PFSK-1 (cell line): ENCODE results near the gene PYM1.

Source experiments
- FOXP2 ChIP-seq: optimal IDR thresholded peaks from 2 replicates; pipeline ENCODE3; 2011; ENCODE audit warnings: borderline replicate concordance, control low read depth, inconsistent platforms; ENCODE audit not compliant: insufficient read depth; ENCODE audit errors: extremely low read length, extremely low read depth
- POLR2AphosphoS5 ChIP-seq: IDR thresholded peaks from 2 replicates; pipeline ENCODE4 v1.6.1; 2012; ENCODE audit warnings: low read depth, mild to moderate bottlenecking, control low read depth, low read length, moderate library complexity
- SIN3A ChIP-seq: IDR thresholded peaks from 2 replicates; pipeline ENCODE4 v1.6.1; 2012; ENCODE audit warnings: mild to moderate bottlenecking, low read length, moderate library complexity, borderline replicate concordance; ENCODE audit not compliant: insufficient read depth
- TAF1 ChIP-seq: IDR thresholded peaks from 2 replicates; pipeline ENCODE4 v1.6.1; 2012; ENCODE audit warnings: low read length, control low read depth, borderline replicate concordance; ENCODE audit not compliant: insufficient read depth
- TF ChIP-seq, protein P1 (sequence below), 2 experiments: IDR thresholded peaks; 2 replicates each; pipeline versions ENCODE4 v1.6.1 to v1.8.0; 2011 to 2012; ENCODE audit warnings: low read depth in 2 of 2, low read length in 2 of 2, control low read depth in 1 of 2, inconsistent platforms in 1 of 2, mild to moderate bottlenecking in 1 of 2, moderate library complexity in 1 of 2; ENCODE audit not compliant: insufficient read depth in 1 of 2

The PYM1 gene

DNA sequence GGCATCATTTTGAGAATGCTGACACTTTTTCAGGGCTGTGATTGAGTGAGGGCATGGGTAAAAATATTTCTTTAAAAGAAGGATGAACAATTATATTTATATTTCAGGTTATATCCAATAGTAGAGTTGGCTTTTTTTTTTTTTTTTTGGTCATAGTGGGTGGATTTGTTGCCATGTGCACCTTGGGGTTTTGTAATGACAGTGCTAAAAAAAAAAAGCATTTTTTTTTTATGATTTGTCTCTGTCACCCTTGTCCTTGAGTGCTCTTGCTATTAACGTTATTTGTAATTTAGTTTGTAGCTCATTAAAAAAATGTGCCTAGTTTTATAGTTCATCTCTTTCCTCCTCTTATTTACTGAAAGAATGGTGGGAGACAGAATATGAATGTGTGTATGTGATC is 44.8 kb upstream of the PYM1 start:
- no peak for TF ChIP-seq FOXP2
- TF ChIP-seq TAF1, result no peak
- no peak for TF ChIP-seq SIN3A
- no peak for TF ChIP-seq POLR2AphosphoS5
- TF ChIP-seq, protein P1, sequence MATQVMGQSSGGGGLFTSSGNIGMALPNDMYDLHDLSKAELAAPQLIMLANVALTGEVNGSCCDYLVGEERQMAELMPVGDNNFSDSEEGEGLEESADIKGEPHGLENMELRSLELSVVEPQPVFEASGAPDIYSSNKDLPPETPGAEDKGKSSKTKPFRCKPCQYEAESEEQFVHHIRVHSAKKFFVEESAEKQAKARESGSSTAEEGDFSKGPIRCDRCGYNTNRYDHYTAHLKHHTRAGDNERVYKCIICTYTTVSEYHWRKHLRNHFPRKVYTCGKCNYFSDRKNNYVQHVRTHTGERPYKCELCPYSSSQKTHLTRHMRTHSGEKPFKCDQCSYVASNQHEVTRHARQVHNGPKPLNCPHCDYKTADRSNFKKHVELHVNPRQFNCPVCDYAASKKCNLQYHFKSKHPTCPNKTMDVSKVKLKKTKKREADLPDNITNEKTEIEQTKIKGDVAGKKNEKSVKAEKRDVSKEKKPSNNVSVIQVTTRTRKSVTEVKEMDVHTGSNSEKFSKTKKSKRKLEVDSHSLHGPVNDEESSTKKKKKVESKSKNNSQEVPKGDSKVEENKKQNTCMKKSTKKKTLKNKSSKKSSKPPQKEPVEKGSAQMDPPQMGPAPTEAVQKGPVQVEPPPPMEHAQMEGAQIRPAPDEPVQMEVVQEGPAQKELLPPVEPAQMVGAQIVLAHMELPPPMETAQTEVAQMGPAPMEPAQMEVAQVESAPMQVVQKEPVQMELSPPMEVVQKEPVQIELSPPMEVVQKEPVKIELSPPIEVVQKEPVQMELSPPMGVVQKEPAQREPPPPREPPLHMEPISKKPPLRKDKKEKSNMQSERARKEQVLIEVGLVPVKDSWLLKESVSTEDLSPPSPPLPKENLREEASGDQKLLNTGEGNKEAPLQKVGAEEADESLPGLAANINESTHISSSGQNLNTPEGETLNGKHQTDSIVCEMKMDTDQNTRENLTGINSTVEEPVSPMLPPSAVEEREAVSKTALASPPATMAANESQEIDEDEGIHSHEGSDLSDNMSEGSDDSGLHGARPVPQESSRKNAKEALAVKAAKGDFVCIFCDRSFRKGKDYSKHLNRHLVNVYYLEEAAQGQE (IDR thresholded peaks at IDR 0.05; ENCODE audit: insufficient read depth in 1 of 2, low read depth in 2 of 2, low read length in 2 of 2), result no peak

DNA sequence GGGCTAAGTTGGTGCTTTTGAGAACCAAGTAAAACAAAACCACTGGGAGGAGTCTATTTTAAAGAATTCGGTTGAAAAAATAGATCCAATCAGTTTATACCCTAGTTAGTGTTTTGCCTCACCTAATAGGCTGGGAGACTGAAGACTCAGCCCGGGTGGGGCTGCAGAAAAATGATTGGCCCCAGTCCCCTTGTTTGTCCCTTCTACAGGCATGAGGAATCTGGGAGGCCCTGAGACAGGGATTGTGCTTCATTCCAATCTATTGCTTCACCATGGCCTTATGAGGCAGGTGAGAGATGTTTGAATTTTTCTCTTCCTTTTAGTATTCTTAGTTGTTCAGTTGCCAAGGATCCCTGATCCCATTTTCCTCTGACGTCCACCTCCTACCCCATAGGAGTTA is 44.3 kb upstream of the PYM1 start:
- no peak for TF ChIP-seq POLR2AphosphoS5
- TF ChIP-seq FOXP2, result no peak
- TF ChIP-seq SIN3A, result no peak
- TF ChIP-seq, protein P1 (IDR thresholded peaks at IDR 0.05; ENCODE audit: insufficient read depth in 1 of 2, low read depth in 2 of 2, low read length in 2 of 2), result no peak
- no peak for TF ChIP-seq TAF1

DNA sequence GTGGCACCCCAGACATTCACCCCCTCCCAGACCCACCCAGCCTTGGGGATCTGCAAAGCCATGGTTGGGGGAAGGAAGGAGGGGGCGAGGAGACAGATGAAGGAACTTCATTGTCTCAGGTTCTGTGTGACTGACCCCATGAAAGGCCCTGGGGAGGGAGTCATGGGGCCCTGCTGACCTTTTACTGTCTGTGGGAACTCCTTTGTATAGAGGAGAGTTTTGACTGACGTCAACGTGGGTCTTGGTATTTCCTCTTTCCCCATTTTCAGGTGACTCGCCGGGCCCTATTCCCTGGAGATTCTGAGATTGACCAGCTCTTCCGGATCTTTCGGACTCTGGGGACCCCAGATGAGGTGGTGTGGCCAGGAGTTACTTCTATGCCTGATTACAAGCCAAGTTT is 43.1 kb upstream of the PYM1 start:
- TF ChIP-seq POLR2AphosphoS5 (no peak), SIN3A (no peak), TAF1 (no peak), FOXP2 (no peak)
- TF ChIP-seq, protein P1 (IDR thresholded peaks at IDR 0.05; ENCODE audit: insufficient read depth in 1 of 2, low read depth in 2 of 2, low read length in 2 of 2), result no peak

DNA sequence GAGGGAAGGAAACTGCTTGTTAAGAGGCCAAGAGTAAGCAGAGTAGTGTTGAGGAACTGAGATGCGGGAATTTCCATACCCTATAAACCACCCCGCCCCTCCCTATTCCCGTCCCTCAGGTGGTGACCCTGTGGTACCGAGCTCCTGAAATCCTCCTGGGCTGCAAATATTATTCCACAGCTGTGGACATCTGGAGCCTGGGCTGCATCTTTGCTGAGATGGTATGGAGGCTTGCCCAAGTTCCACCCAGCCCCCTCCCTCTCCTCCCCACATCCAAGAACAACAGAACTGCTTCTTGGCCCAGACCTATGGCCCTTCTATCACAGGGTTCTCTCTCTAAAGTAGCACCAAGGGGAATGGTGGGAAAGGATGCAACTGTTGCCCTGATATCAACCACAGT is 41.7 kb upstream of the PYM1 start:
- TF ChIP-seq, protein P1 (IDR thresholded peaks at IDR 0.05; ENCODE audit: insufficient read depth in 1 of 2, low read depth in 2 of 2, low read length in 2 of 2), result no peak
- TF ChIP-seq FOXP2 (no peak), POLR2AphosphoS5 (no peak), SIN3A (no peak), TAF1 (no peak)
